Measurements from ENCODE around the gene SCD5.

- TF ChIP-seq CTCF (IDR thresholded peaks at IDR 0.05) (no peak), ELK1 (IDR thresholded peaks at IDR 0.05; ENCODE audit: low read depth, low read length) (no peak), JUNB (IDR thresholded peaks at IDR 0.05) (no peak), POLR2A (IDR thresholded peaks at IDR 0.05; ENCODE audit: low read length) (no peak), BCL3 (IDR thresholded peaks at IDR 0.05) (no peak), E2F6 (IDR thresholded peaks at IDR 0.05; ENCODE audit: borderline replicate concordance, low read depth) (no peak), MAFK (IDR thresholded peaks at IDR 0.05; ENCODE audit: partially characterized antibody) (no peak), REST (IDR thresholded peaks at IDR 0.05) (no peak), MYC (IDR thresholded peaks at IDR 0.05; ENCODE audit: borderline replicate concordance, low read length) (no peak), RAD21 (conservative IDR thresholded peaks at IDR 0.05 in 1 of 2, IDR thresholded peaks at IDR 0.05 in 1 of 2) (no peak)
Observed at GRCh38 chr4:82820689-82821088, 22.1 kb upstream of the SCD5 start.

Measured in A549 (cell line).